Peyer's patch (tissue), 4 donors: Measurements from ENCODE around the gene XPNPEP1.

ENCODE experiments used
- CTCF ChIP-seq, 6 experiments: fragments of 450-650 bp in 4 of 6; fragments of 200-600 bp in 2 of 6; sonication (generic) in 1 of 6; IDR thresholded peaks; one replicate each; pipeline ENCODE4 v1.5.1; 2017 to 2019; ENCODE audit warnings: antibody characterized with exemption in 6 of 6, mild to moderate bottlenecking in 3 of 6, moderate library complexity in 1 of 6
- POLR2A ChIP-seq, 2 donors: fragments of 450-650 bp; IDR thresholded peaks; one replicate each; pipeline ENCODE4 v1.5.1; 2017; ENCODE audit warnings: antibody characterized with exemption in 2 of 2, mild to moderate bottlenecking in 2 of 2, moderate library complexity in 2 of 2

- TF ChIP-seq CTCF (IDR thresholded peaks at IDR 0.05) (no peak), POLR2A (IDR thresholded peaks at IDR 0.05) (no peak)
Observed at GRCh38 chr10:109933984-109934565, 10.8 kb upstream of the XPNPEP1 start.
